NCI-H2107 treated with DMSO at 0.1 percent for 48 hours (cell line): ENCODE measurements around the gene RALGDS.
"Not testable (repeated sequence)": the region's sequence is repeated elsewhere in the genome, so short reads cannot be mapped to it uniquely, and the experiment has no call there.

Experiments used
- DNase-seq: peaks from one replicate; lab custom pipeline; 2025; ENCODE audit not compliant: unreplicated experiment; lab: John Stamatoyannopoulos, UW

RALGDS gene

DNA sequence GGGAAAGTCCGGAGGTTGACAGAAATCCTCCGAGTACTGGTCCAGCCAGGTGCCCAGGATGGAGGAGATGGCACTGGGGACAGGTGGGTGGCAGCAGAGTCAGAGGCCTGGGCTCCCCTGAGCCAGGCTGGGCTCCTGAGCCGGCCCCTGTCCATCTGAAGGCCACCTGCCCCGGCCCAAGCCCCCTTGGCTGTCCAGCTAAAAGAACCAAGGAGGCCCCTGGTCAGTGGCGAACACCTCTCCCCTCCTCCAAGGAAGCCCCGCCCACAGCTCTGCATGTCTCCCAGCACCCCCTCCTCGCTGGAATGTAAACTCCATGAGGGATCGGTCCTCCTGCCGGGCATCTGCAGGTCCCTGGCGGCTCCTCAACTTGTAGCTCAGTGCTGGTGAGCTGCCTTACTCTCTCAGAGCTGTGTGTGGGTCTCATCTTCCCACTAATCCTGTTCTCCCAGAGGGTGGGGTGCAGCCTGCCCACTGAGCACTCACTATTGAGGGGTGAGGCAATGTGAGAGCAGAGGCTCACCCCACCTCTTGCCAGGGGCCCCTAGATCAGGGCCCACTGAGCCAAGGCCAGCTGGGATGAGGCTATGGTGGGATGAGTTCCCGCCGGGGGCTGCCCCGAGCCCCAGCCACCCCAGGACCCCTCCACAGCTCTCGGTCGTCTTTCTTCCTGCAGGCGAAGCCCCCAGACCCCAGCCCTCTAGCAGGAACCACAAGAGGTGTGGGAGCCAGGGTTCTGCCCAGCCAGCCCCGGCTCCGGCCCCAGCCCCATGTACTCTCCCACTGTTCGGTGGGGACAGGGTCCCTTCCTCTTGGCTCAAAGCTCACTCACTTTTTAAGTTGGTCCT, 12.0 kb downstream of the RALGDS start:
- no peak for DNase-seq

DNA sequence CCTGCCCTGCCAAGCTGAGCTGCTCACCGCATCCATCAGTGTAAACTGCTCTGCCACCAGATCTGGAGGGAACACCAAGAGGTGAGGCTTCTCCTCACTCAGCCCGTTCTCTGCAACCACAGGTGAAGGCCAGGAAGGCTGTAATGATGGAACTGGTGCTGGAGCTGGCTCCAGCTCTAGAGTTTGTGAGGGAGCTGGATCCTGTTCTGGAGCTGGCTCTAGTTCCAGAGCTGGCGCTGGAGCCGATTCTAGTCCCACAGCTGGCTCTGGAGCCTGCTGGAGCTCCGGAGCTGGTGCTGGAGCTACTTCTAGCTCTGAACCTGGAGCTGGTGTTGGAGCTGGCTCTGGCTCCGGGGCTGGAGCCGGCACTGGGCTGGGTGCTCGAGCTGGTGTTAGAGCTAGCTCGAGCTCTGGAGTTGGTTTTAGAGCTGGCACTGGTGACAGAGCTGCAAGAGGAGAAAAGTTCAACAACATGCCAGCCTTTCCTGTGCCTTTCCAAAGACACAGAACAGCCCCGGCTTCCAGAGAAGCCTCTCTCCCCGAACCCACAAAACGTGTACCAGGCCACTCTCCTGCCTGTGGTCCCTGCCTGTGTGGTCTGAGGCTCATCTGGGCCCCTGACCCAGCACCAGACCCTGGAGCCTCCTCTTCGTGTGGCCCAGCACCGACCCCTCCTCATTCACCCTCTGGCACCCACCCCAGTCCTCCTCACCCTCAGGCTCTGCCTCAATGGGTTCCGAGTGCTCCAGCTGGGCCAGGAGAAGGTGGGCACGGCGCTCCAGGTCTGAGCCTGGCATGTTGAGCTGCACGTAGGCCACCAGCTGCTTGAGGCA, 12.9 kb downstream of the RALGDS start:
- no peak for DNase-seq

DNA sequence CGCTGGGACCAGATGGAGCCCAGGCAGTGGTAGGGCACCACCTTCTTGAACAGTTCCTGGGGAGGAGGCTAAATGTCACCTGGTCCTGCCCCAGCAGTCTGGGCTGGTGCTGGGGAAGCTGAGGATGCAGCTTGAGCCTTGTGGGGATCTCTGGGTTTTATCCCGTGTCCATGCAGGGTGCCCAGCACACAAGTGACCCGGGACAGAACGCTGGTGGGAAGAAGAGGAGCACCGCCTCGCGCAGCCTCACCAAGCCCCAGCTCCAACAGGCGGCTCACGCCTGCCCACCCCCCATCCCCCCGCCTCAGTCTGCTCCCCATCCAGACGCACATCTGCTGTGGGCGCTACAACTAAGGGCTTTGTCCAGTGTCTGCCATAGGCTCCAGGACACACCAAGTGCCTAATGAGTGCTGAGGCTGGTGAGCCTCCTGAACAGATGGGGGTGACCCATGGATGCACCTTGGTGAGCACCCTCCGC, 13.8 kb downstream of the RALGDS start:
- DNase-seq, result no peak

DNA sequence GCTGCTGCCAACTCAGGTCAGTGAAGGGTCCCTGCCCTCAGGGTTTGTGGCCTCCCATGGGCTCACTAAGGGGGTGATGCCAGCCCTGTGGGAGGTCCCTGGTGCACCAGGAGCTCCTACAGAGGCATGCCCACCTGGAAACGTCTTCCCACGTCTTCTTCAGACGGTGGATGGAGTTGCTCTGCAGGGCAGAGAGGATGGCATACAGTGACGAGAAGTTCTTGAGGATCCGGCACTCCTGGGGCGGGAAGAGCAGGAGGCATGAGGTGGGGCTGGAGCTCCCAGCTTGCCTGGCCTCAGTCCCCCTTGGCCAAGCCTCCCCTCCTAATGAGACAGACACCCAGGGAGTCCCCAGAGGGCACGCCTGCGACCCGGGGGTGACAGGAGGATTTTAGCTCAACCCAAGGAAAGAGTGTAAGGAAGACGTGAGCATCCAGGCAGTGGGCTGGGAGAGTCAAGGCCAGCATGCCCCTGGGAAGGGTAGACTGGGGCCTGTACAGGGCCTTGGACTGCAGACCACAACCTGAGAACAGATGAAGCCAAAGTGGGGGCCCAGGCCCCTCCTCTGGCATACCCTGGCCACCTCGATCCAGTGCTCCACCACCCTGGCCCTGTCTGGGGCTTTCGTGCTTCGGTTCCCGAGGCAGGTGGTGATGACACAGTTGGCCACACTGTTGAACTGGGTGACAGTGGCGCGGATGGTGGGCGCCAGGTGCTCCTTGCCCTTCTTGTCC, 14.4 kb downstream of the RALGDS start:
- no peak for DNase-seq

DNA sequence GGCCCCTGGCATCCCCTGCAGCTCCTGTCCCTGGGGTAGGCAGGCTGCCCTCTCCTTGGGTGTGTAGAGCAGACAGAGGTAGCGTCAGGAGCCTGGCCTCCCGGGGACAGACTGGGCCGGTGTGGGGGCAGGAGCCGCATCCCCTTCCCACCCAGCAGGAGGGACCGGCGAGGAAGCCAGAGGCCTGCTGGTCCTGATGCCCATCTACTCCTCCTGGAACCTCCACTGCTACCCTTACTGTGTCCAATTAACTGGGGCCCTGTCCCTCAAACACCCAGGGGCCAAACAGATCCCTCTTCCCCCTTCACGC, 15.6 kb downstream of the RALGDS start:
- DNase-seq, result no peak

GRCh38 chr9:133104718-133105460, 16.2 kb downstream of the RALGDS start:
- DNase-seq, result no peak

DNA sequence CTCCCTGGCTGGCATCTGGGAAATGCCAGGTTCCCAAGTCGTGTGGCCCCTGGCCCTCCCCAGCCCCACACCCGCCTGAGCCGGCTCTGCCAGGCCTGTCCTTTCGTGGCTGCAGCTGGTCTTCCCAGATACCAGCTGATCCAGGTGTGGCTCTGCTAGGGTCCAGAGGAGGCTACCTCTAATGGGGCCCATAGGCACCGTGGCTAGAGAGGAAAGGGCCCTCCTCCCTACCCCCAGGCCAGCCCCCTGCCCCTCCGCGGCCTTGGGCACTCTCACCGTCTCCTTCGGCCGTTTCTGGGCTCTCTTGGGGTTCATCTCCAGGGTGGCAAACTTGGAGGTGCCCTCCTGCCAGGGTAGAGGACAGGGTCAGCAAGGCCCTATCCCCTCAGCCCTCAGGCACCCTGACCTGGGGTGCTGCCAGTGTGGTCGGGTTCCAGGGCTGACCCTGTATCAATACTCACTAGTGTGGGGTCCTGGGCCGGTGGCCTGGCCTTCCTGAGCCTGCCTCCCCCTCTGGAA, 17.0 kb downstream of the RALGDS start:
- DNase-seq, result no peak

- DNase-seq, result no peak
These were observed 17.7 kb downstream of the RALGDS start for GRCh38 chr9:133103183-133103986.

DNA sequence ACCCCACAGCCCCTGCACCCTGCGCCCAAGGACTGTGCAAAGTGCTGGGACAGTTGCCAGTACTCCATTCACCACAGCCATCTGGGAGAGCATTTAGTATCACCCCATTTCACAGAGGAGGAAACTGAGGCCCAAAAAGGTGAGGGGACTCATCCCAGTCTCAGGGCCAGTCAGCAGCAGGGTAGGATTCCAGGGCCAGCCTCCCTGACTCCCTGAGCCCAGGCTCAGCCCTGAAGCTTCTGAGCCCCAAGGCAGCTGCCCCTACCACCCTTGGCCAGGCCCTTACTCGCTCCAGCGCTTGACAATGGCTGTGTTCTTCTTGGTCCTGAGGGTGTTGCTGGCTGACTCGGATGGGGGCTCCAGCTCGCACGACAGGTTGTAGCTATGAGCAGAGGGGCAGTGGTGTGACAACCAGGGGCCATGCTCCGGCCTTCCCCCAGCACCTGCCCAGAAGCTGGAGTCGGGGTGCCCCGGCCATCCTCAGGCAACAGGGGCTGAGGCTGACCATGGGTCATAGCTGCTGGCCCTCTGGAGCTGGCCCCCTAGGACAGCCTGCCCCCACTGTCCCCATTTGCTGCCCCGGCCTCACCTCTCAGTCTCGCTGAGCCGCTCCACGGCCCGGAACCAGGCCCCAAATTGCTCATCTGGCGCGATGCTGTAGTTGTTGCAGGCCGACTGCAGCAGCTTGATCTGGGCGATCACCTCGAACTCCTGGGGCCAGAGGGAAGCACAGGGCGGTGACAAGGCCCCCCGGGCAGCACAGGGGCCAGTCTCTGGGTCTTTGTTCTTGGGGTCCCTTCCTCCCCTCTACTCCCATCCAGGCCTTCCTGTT, 18.6 kb downstream of the RALGDS start:
- no peak for DNase-seq

DNA sequence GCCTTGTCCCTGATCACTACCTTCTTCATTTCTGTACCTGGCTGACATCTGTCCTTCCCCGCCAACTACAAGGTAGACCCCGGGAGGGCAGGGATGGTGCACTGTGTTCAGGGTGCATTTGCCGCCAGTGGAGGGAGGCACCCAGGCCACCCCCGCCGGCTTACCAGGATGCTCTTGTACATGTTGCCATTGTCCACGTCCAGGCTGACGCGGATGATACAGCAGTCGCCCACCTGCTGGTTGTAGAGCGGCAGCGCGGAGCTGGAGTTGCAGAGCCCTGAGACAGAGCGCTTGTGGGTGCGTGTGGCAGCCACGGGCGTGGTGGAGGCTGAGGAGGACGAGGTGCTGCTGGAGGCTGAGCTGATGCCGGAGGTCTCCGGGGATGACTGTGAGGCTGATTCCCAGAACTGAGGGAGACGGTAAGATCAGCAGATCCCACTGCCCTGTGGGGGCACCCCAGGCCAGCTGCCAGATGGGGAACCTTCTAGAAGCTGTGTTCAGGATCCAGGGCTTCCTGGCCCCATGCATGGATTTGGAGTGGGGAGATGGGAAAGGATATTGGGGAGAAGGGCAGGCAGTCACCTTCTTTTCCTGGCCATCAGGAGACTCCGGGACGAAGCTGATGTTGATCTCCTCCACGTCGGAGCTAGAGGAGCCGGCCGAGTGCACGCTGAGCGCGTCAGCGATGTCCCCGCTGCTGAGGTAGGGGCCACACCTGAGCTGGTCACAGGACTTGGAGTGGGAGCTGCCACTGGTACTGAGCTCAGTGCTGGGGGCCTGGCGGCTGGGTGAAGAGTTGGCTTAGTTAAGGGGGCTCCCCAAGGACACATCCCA, 19.5 kb downstream of the RALGDS start:
- no peak for DNase-seq

DNA sequence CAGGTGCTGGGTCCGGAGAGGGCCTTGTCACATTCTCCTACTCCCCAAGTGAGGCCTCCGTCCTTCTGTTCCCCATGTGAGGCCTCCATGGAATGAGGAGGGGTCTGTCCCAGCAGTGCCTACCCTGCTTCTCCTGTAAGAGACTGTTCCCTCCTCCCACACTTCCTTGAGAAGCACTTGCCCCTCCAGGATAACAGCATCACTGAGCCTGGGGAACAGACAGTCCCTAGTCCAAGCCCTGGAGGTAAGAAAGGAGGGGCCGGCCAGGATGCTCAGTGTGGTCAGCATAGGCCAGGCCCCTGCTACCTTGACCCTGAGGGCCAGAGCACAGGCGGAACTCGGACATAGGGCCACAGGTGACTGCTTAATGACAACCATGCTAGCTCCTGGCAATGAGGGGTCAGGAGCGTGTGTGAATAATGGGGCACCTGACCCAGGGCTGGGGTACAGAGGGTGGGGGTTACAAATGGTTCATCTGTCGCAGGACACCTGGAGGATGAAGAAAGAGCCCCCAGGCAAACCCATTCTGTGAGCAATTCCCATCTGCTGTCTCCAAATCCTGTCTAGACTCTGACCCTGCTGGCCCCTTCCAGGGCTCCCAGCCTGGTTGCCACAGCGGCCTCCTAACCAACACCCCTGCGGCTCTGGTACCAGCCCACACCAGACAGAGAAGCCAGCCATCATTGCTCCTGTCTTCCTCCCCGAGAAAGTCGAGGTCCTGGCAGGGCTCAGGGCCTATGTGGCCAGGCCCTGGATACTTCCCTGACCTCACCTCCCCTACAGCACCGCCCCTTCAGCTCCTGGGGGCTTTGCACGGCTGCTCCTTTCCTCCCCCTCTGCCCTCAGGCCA, 20.3 kb downstream of the RALGDS start:
- DNase-seq, result no peak

GRCh38 chr9:133099726-133100505, 21.1 kb downstream of the RALGDS start:
- DNase-seq, result no peak

DNA sequence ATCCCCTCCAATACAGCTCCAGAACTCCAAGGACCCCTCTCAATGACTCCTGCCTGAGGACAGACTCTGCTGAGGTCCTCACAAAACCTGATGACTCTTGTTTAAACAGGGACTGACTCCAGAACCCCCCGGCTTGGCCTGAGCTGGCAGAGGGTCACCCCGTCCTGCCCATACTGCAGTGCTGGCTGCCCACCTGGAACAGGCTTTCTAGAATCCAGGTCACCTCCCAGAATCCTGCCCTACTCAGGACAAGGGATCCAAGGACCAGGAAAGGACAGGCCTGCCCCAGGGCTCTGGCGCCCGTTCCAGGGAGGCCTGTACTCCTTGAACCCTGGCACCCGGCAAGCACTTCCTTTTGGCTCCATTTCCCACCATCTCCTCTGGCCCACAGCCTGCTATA, 22.2 kb downstream of the RALGDS start:
- DNase-seq, result no peak

DNA sequence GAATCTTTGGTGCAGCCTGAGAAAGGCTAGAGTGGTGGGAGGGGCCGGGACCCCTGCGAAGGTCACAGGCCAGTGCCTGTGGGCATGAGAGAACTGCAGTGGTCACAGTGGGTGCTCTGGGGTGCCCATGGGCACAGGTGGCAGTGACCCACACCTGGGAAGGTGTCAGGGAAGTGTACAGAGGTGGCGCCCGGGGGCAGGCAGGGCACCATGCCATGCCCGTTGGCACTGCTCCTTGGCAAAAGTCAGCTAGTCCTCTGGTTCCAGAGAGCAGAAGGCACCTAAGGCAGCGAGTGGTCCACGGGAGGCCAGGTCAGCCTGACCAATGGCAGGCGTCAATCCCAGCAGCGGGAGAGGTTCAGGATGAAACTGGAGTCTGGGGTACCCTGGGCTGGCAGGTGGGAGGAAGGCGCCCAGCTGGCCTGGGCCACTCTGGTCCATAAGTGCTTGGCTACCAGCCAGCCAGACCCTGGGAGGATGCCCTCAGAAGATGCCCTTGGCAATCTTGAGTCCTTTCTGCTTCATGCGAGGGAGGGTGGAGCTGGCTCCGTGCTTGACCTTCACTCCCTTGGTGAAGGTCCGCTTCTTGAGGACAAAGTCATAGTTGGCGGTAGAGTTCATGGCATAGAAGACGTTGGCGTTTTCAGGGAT, 22.8 kb downstream of the RALGDS start:
- DNase-seq, result no peak

DNA sequence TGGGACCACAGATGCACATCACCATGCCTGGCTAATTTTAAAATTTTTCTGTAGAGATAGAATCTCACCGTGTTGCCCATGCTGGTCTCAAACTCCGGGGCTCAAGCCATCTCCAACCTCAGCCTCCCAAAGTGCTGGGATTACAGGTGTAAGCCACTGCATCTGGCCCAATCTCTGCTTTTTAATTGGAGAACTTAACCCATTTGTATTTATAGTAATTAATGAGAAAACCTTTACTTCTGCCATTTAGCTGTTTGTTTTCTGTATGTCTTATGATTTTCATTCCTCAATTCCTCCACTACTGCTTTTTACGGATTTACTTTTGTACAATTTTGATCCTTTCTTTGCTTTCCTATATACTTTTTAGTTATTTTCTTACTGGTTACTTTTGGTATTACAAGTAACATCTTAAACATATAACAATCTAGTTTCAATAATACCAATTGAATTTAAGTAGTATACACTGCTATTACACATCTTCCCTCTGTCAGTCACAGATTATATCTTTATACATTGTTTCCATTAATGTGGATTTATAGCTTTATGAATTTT, 26.1 kb downstream of the RALGDS start:
- DNase-seq, result no peak

GRCh38 chr9:133094351-133094750, 26.7 kb downstream of the RALGDS start:
- not testable (repeated sequence) for DNase-seq
